GM23338 (cell line): ENCODE data around the gene MED13L. TPM values are rescaled to one million over a fixed set of nuclear protein-coding genes. Genes with fewer than 3 reads are reported as not detected.

Source experiments
- ATAC-seq: fragments of 200-7000 bp; cut with Tn5 transposase; 3 replicates; pipeline ENCODE4 v1.9.1; 2020
- DNase-seq: peaks from one replicate; pipeline ENCODE4 v3.0.0-alpha.2; 2015; ENCODE audit warnings: low spot score
- H2AFZ ChIP-seq: fragments of 200-600 bp; sonication (generic); 2 replicates; pipeline ENCODE4 v1.8.0; 2016; ENCODE audit warnings: antibody characterized with exemption, mild to moderate bottlenecking, moderate library complexity
- H3F3A ChIP-seq: fragments of 200-600 bp; sonication (generic); replicated peaks from 2 replicates; pipeline ENCODE4 v1.8.0; 2017; ENCODE audit warnings: antibody characterized with exemption, mixed run types, low read depth
- H3K27ac ChIP-seq: fragments of 200-600 bp; sonication (generic); 2 replicates; pipeline ENCODE4 v1.6.1; 2016; ENCODE audit warnings: low read depth
- H3K27me3 ChIP-seq: fragments of 200-600 bp; sonication (generic); 2 replicates; pipeline ENCODE4 v1.8.0; 2016; ENCODE audit warnings: mild to moderate bottlenecking, mixed run types, moderate library complexity; ENCODE audit not compliant: insufficient read depth
- H3K36me3 ChIP-seq: fragments of 200-600 bp; sonication (generic); 2 replicates; pipeline ENCODE4 v1.8.0; 2016; ENCODE audit warnings: mild to moderate bottlenecking; ENCODE audit not compliant: insufficient read depth
- H3K4me1 ChIP-seq: fragments of 200-600 bp; sonication (generic); 2 replicates; pipeline ENCODE4 v1.8.0; 2016; ENCODE audit warnings: mild to moderate bottlenecking, moderate library complexity; ENCODE audit not compliant: insufficient read depth
- H3K4me2 ChIP-seq: fragments of 200-600 bp; sonication (generic); 2 replicates; pipeline ENCODE4 v1.7.1; 2017; ENCODE audit warnings: mixed run types
- H3K4me3 ChIP-seq: fragments of 200-600 bp; sonication (generic); 2 replicates; pipeline ENCODE4 v1.6.1; 2016; ENCODE audit warnings: mixed run types
- H3K79me2 ChIP-seq: fragments of 200-600 bp; sonication (generic); replicated peaks from 2 replicates; pipeline ENCODE4 v1.8.0; 2017; ENCODE audit warnings: mild to moderate bottlenecking; ENCODE audit not compliant: insufficient read depth
- H3K9me2 ChIP-seq: fragments of 200-600 bp; sonication (generic); 2 replicates; pipeline ENCODE4 v1.8.0; 2017; ENCODE audit not compliant: insufficient read depth
- H4K20me1 ChIP-seq: fragments of 200-600 bp; sonication (generic); replicated peaks from 2 replicates; pipeline ENCODE4 v1.8.0; 2017; ENCODE audit warnings: mild to moderate bottlenecking; ENCODE audit not compliant: insufficient read depth
- H3K27ac Mint-ChIP-seq: 2 replicates; pipeline ENCODE4 v1.8.0; 2020; ENCODE audit warnings: inconsistent platforms, mild to moderate bottlenecking, moderate library complexity, mixed read lengths
- H3K27me3 Mint-ChIP-seq: 3 replicates; pipeline ENCODE4 v1.8.0; 2022; ENCODE audit warnings: low read depth, mild to moderate bottlenecking, moderate library complexity, mixed read lengths, inconsistent platforms; ENCODE audit not compliant: insufficient read depth, poor library complexity
- H3K36me3 Mint-ChIP-seq: 3 replicates; pipeline ENCODE4 v1.8.0; 2021; ENCODE audit warnings: low read depth, mild to moderate bottlenecking, inconsistent platforms, moderate library complexity, mixed read lengths
- H3K4me1 Mint-ChIP-seq: 3 replicates; pipeline ENCODE4 v1.8.0; 2020; ENCODE audit warnings: mild to moderate bottlenecking, inconsistent platforms, mixed read lengths
- H3K4me3 Mint-ChIP-seq: 3 replicates; pipeline ENCODE4 v1.8.0; 2021; ENCODE audit warnings: moderate library complexity, mild to moderate bottlenecking, inconsistent platforms, mixed read lengths
- H3K9me3 Mint-ChIP-seq: 3 replicates; pipeline ENCODE4 v1.8.0; 2020; ENCODE audit warnings: moderate library complexity, mild to moderate bottlenecking, inconsistent platforms, mixed read lengths
- CREB1 ChIP-seq: fragments of 250-450 bp; sonication (Bioruptor Pico); IDR thresholded peaks from 2 replicates; pipeline ENCODE4 v1.5.0; 2020; ENCODE audit warnings: low read depth, mild to moderate bottlenecking, moderate library complexity
- EZH2 ChIP-seq: fragments of 200-600 bp; sonication (generic); IDR thresholded peaks from one replicate; pipeline ENCODE4 v1.8.0; 2017; ENCODE audit warnings: antibody characterized with exemption, mild to moderate bottlenecking, low read depth; ENCODE audit not compliant: unreplicated experiment
- EZH2phosphoT487 ChIP-seq: fragments of 200-600 bp; sonication (generic); IDR thresholded peaks from one replicate; pipeline ENCODE4 v1.8.1; 2018; ENCODE audit warnings: antibody characterized with exemption; ENCODE audit not compliant: unreplicated experiment
- JUNB ChIP-seq: IDR thresholded peaks from one replicate; pipeline ENCODE4 v1.6.1; 2016; ENCODE audit warnings: antibody characterized with exemption; ENCODE audit not compliant: unreplicated experiment
- NANOG ChIP-seq: IDR thresholded peaks from 2 replicates; pipeline ENCODE4 v1.6.1; 2016; ENCODE audit warnings: antibody characterized with exemption, borderline replicate concordance
- POLR2AphosphoS5 ChIP-seq: IDR thresholded peaks from 2 replicates; pipeline ENCODE4 v1.6.1; 2016; ENCODE audit warnings: antibody characterized with exemption, low read depth
- STAT1 ChIP-seq: IDR thresholded peaks from one replicate; pipeline ENCODE4 v1.6.1; 2016; ENCODE audit warnings: antibody characterized with exemption; ENCODE audit not compliant: unreplicated experiment
- ZNF114 ChIP-seq: fragments of 250-450 bp; sonication (Bioruptor Pico); IDR thresholded peaks from 2 replicates; pipeline ENCODE4 v1.5.0; 2020; ENCODE audit warnings: mild to moderate bottlenecking, moderate library complexity
- ZNF331 ChIP-seq: fragments of 250-450 bp; sonication (Bioruptor Pico); IDR thresholded peaks from 2 replicates; pipeline ENCODE4 v1.5.0; 2020; ENCODE audit warnings: low read depth, mild to moderate bottlenecking, moderate library complexity
- polyA plus RNA-seq: library from polyadenylated mRNA; unstranded; fragments of >200 nt; fragmentation: Nextera tagmentation; extraction: Ambion mirVana; gene quantifications from 2 replicates; pipeline ENCODE4 v1.2.1, GENCODE V29; 2016
- total RNA-seq: library from RNA; depleted of rRNA; stranded (reverse); fragments of >200 nt; shearing (Covaris generic); gene quantifications from 2 replicates; pipeline ENCODE4 v1.2.3, GENCODE V29; 2014
- TF ChIP-seq, protein P1 (sequence below): IDR thresholded peaks from 2 replicates; pipeline ENCODE4 v1.6.1; 2016; ENCODE audit warnings: antibody characterized with exemption
- TF ChIP-seq, protein P2 (sequence below): IDR thresholded peaks from one replicate; pipeline ENCODE4 v1.6.1; 2018; ENCODE audit warnings: antibody characterized with exemption; ENCODE audit not compliant: unreplicated experiment
- TF ChIP-seq, protein P3 (sequence below): fragments of 250-450 bp; sonication (Bioruptor Pico); IDR thresholded peaks from 2 replicates; pipeline ENCODE4 v1.5.0; 2020; ENCODE audit warnings: mild to moderate bottlenecking, moderate library complexity
- TF ChIP-seq, protein P4 (sequence below), 2 experiments: fragments of 200-600 bp in 1 of 2; sonication (generic) in 1 of 2; conservative IDR thresholded peaks; 2 replicates each; pipeline versions ENCODE4 v1.5.1 to v1.6.1; 2016 to 2017; ENCODE audit warnings: antibody characterized with exemption in 2 of 2, low read depth in 2 of 2, mild to moderate bottlenecking in 2 of 2, moderate library complexity in 1 of 2

The MED13L gene
- total and polyA plus RNA-seq, 2 experiments from 2014 or later, result 20.9 to 73.6 TPM

DNA sequence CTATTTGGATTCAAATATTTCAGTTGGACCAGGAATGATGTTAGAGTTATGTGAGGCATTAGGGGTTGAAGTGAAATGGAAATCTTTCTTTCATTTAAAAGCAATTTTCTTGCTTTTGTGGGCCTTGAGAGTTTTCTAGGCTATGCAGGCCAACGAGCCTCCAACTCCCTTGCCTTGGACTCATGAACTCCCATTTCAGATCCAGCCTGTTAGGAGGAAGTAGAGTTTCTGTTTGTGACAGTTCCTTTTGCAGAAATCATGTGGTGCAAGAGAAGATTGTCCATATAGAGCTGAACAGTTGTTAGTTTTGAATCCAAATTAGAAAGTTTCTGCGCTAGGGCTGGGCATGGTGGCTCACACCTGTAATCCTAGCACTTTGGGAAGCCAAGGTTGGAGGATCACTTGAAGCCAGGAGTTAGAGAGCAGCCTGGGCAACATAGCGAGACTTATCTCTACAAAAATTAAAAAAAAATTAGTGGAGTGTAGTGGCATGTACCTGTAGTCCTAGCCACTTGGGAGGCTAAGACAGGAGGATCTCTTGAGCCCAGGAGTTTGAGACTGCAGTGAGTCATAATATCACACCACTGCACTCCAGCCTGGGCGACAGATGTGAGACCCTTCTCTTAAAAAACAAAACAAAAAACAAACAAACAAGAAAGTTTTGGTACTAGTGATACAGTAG lies 47.3 kb upstream of the MED13L start:
- H3F3A ChIP-seq, result no peaks in the 10 kb centered on the region
- no peaks in the 10 kb centered on the region; the same call in 1 of the 2 replicates for H3K9me2 ChIP-seq
- H2AFZ ChIP-seq, result no peak overlapping the region
- Mint-ChIP-seq H3K27ac (no peak overlapping the region), H3K9me3 (no peaks in the 10 kb centered on the region; the same call in 2 of the 3 replicates), H3K4me1 (no peaks in the 10 kb centered on the region), H3K36me3 (no peaks in the 10 kb centered on the region), H3K27me3 (peaks cover 4% of the 10 kb centered on the region), H3K4me3 (no peak overlapping the region)
- ATAC-seq (no peak), DNase-seq (no peak)
- H3K27ac ChIP-seq, result no peak overlapping the region
- H3K4me1 ChIP-seq, result no peaks in the 10 kb centered on the region
- H3K36me3 ChIP-seq, result no peaks in the 10 kb centered on the region
- no peaks in the 10 kb centered on the region for H4K20me1 ChIP-seq
- no peaks in the 10 kb centered on the region for H3K79me2 ChIP-seq
- H3K4me2 ChIP-seq, result no peak overlapping the region
- no peaks in the 10 kb centered on the region for H3K27me3 ChIP-seq
- TF ChIP-seq, protein P1, sequence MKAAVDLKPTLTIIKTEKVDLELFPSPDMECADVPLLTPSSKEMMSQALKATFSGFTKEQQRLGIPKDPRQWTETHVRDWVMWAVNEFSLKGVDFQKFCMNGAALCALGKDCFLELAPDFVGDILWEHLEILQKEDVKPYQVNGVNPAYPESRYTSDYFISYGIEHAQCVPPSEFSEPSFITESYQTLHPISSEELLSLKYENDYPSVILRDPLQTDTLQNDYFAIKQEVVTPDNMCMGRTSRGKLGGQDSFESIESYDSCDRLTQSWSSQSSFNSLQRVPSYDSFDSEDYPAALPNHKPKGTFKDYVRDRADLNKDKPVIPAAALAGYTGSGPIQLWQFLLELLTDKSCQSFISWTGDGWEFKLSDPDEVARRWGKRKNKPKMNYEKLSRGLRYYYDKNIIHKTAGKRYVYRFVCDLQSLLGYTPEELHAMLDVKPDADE, result no peak
- no peak for TF ChIP-seq NANOG
- TF ChIP-seq JUNB, result no peak
- TF ChIP-seq POLR2AphosphoS5, result no peak
- TF ChIP-seq CREB1 (CRISPR knock-in tag), result no peak
- no peak for TF ChIP-seq STAT1
- TF ChIP-seq, protein P2, sequence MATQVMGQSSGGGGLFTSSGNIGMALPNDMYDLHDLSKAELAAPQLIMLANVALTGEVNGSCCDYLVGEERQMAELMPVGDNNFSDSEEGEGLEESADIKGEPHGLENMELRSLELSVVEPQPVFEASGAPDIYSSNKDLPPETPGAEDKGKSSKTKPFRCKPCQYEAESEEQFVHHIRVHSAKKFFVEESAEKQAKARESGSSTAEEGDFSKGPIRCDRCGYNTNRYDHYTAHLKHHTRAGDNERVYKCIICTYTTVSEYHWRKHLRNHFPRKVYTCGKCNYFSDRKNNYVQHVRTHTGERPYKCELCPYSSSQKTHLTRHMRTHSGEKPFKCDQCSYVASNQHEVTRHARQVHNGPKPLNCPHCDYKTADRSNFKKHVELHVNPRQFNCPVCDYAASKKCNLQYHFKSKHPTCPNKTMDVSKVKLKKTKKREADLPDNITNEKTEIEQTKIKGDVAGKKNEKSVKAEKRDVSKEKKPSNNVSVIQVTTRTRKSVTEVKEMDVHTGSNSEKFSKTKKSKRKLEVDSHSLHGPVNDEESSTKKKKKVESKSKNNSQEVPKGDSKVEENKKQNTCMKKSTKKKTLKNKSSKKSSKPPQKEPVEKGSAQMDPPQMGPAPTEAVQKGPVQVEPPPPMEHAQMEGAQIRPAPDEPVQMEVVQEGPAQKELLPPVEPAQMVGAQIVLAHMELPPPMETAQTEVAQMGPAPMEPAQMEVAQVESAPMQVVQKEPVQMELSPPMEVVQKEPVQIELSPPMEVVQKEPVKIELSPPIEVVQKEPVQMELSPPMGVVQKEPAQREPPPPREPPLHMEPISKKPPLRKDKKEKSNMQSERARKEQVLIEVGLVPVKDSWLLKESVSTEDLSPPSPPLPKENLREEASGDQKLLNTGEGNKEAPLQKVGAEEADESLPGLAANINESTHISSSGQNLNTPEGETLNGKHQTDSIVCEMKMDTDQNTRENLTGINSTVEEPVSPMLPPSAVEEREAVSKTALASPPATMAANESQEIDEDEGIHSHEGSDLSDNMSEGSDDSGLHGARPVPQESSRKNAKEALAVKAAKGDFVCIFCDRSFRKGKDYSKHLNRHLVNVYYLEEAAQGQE, result no peak
- TF ChIP-seq ZNF331 (CRISPR knock-in tag), result no peak
- TF ChIP-seq EZH2, result no peak
- TF ChIP-seq, protein P3, sequence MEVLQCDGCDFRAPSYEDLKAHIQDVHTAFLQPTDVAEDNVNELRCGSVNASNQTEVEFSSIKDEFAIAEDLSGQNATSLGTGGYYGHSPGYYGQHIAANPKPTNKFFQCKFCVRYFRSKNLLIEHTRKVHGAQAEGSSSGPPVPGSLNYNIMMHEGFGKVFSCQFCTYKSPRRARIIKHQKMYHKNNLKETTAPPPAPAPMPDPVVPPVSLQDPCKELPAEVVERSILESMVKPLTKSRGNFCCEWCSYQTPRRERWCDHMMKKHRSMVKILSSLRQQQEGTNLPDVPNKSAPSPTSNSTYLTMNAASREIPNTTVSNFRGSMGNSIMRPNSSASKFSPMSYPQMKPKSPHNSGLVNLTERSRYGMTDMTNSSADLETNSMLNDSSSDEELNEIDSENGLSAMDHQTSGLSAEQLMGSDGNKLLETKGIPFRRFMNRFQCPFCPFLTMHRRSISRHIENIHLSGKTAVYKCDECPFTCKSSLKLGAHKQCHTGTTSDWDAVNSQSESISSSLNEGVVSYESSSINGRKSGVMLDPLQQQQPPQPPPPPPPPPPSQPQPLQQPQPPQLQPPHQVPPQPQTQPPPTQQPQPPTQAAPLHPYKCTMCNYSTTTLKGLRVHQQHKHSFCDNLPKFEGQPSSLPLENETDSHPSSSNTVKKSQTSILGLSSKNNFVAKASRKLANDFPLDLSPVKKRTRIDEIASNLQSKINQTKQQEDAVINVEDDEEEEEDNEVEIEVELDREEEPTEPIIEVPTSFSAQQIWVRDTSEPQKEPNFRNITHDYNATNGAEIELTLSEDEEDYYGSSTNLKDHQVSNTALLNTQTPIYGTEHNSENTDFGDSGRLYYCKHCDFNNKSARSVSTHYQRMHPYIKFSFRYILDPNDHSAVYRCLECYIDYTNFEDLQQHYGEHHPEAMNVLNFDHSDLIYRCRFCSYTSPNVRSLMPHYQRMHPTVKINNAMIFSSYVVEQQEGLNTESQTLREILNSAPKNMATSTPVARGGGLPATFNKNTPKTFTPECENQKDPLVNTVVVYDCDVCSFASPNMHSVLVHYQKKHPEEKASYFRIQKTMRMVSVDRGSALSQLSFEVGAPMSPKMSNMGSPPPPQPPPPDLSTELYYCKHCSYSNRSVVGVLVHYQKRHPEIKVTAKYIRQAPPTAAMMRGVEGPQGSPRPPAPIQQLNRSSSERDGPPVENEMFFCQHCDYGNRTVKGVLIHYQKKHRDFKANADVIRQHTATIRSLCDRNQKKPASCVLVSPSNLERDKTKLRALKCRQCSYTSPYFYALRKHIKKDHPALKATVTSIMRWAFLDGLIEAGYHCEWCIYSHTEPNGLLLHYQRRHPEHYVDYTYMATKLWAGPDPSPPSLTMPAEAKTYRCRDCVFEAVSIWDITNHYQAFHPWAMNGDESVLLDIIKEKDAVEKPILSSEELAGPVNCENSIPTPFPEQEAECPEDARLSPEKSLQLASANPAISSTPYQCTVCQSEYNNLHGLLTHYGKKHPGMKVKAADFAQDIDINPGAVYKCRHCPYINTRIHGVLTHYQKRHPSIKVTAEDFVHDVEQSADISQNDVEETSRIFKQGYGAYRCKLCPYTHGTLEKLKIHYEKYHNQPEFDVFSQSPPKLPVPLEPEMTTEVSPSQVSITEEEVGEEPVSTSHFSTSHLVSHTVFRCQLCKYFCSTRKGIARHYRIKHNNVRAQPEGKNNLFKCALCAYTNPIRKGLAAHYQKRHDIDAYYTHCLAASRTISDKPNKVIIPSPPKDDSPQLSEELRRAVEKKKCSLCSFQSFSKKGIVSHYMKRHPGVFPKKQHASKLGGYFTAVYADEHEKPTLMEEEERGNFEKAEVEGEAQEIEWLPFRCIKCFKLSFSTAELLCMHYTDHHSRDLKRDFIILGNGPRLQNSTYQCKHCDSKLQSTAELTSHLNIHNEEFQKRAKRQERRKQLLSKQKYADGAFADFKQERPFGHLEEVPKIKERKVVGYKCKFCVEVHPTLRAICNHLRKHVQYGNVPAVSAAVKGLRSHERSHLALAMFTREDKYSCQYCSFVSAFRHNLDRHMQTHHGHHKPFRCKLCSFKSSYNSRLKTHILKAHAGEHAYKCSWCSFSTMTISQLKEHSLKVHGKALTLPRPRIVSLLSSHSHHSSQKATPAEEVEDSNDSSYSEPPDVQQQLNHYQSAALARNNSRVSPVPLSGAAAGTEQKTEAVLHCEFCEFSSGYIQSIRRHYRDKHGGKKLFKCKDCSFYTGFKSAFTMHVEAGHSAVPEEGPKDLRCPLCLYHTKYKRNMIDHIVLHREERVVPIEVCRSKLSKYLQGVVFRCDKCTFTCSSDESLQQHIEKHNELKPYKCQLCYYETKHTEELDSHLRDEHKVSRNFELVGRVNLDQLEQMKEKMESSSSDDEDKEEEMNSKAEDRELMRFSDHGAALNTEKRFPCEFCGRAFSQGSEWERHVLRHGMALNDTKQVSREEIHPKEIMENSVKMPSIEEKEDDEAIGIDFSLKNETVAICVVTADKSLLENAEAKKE, result no peak
- TF ChIP-seq, protein P4, sequence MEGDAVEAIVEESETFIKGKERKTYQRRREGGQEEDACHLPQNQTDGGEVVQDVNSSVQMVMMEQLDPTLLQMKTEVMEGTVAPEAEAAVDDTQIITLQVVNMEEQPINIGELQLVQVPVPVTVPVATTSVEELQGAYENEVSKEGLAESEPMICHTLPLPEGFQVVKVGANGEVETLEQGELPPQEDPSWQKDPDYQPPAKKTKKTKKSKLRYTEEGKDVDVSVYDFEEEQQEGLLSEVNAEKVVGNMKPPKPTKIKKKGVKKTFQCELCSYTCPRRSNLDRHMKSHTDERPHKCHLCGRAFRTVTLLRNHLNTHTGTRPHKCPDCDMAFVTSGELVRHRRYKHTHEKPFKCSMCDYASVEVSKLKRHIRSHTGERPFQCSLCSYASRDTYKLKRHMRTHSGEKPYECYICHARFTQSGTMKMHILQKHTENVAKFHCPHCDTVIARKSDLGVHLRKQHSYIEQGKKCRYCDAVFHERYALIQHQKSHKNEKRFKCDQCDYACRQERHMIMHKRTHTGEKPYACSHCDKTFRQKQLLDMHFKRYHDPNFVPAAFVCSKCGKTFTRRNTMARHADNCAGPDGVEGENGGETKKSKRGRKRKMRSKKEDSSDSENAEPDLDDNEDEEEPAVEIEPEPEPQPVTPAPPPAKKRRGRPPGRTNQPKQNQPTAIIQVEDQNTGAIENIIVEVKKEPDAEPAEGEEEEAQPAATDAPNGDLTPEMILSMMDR (conservative IDR thresholded peaks at IDR 0.05; ENCODE audit: low read depth in 2 of 2), result no peak
- no peak for TF ChIP-seq EZH2phosphoT487
- no peak for TF ChIP-seq ZNF114 (CRISPR knock-in tag)
- no peak overlapping the region for H3K4me3 ChIP-seq
